Measurements from ENCODE around the gene GNAO1.

GNAO1 gene

GRCh38 chr16:56241596-56241995, 50.3 kb downstream of the GNAO1 start:
- DNase-seq (ENCODE audit: low read depth): no peak

GRCh38 chr16:56242740-56243139, 51.5 kb downstream of the GNAO1 start:
- no peak for DNase-seq (ENCODE audit: low read depth)

DNA sequence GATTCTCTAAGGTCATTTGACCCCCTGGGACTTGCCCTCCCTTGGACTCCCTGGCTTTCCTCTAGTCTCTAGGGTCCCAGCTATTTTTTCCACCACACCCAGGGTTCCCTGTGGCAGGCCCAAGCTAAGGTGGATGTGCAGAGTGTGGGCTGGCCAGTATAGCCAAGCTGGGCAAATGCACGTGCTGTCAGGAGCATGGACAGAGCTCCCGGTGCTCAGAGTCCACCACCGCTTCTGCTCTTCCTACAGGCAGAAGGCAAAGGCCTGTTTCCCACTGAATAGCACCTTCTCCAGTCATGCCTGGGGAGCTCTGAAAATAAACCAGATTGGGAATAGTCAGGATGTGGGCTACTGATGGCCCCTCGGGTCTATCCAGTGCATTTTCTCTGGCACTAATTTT, 53.3 kb downstream of the GNAO1 start:
- DNase-seq (ENCODE audit: low read depth): no peak

GRCh38 chr16:56245197-56245596, 53.9 kb downstream of the GNAO1 start:
- no peak for DNase-seq (ENCODE audit: low read depth)

DNA sequence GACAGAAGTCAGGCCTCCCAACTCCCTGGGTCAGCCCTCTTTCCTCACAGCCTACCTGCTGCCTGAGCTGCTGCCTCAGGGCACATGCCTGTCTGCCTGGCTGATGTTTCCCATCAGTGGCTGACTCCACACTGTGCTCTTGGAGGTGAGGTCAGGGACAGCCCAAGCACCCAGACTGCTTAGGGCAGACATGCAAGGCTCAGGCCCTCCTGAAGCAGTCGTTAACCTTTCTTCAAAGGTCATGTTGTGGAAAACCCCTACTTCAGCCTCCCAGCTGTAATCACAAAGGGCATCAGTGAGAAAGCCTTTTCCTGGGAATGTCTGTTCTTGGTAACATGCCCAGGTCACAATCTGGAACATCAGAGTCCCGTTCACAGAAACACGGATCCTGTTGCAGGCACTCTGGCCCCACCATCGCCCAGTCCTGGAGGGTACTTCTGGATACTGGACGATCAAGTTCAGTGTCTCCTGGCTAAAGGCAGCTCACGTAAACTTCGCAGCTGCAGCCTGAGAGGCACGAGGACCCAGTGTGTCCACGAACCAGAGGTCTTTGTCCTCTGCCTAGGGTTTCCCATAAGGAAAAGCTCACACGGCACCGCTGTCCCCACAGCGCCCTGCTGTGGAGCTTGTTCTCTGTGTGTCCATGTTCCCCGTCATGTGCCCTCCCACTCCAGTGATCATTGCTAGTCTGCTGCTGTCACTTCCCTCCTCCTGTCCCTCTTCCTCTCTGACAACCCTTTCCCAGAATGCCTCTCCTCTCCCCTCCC, 54.9 kb downstream of the GNAO1 start:
- no peak for DNase-seq (ENCODE audit: low read depth)

- no peak for DNase-seq (ENCODE audit: low read depth)
Observed at GRCh38 chr16:56247018-56247417, 55.7 kb downstream of the GNAO1 start.

GRCh38 chr16:56247808-56248207, 56.5 kb downstream of the GNAO1 start:
- DNase-seq (ENCODE audit: low read depth): no peak

- no peak for DNase-seq (ENCODE audit: low read depth)
Observed at GRCh38 chr16:56252835-56253234, 61.5 kb downstream of the GNAO1 start.

- no peak for DNase-seq (ENCODE audit: low read depth)
Observed at GRCh38 chr16:56255904-56256303, 64.6 kb downstream of the GNAO1 start.

- no peak for DNase-seq (ENCODE audit: low read depth)
Observed at GRCh38 chr16:56257239-56257638, 66.0 kb downstream of the GNAO1 start.

DNA sequence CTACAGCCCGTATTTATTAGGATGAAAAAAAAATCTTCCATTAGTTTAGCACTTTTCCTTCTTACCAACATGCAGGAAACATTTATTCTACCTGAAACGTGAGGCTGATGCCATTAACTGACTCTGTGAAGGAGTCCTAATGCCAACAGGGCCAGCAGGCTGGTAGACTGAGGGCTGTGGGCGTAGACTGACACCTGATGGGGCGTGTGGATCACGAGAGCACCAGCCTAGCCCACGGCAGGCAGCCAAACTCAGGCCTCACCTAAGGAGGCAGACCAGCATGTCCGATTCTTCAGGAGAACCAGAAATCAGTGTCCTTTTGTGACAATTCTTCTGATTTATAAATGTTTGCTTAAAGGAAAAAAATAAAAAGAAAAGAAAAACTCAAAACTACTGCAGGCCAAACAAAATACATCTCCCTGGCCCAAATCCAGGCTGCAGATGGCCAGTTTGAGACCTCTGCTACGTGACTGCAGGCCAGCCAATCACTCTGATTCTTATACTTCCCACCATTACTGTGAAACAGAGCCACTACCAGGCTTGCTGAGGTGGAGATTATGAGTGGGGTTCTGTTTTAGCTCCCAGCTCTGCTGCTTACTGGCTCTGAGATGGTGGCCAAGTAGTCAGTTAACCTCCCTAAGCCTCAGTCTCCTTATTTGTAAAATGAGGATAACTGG, 66.5 kb downstream of the GNAO1 start:
- DNase-seq (ENCODE audit: low read depth): no peak

DNA sequence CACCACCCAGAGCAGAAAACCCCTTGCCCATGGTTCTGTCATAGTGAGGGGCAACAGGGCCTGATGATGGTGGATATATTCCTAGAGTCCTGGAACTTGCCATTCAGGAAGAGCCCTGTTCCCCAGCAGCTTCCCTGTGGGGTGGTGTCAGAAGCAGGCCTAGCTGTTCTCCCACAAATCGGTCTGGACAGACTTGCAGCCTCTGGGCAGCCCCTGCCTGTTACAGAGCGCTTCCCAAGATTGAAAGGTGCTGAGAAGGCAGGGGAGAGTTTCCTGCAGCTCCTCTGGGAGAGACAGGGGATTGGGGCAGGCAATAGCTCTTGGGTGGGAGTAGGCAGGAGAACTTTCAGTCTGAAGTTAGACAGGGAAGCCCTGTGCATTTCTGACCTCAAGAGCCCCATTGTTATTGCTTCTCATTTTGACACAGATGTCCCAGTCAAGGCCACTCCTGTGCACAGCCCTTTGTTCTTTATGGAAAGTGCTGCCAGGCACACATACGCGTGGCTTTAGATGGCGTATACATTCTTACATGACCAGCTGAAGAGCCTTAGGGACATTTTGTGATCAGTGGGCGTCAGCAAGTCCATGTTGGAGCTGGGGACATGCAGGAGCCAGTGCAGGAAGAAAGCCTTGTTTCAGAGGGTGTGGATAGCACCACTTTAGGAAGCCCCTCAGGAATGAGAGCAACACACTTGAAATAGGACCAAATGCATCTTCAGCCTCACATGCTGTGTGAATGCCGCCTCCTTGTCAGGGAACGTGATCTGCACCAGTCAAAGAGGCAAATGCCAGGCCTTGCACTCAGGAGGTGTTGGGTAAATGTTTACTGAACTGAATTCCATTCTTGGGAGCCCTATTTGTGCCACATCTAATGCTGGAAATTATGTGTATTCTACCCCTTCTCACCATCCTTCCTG, 67.5 kb downstream of the GNAO1 start:
- no peak for DNase-seq (ENCODE audit: low read depth)

DNA sequence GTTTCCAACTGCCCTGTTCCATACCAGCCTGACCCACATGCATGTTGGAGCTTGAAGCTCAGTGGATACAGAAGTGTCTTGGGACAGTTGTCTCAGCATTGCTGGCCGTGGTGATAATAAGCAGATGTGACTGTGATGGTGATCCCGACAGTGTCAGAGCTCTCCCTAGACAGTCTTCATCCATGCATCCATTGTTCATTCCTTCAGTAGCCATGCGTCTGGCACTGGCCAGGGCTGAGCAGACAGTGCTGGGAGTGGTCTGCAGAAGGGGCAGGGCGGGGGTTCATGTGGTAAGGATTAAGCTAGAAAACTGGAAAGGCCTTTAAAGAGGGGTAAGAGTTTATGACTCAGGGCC, 68.1 kb downstream of the GNAO1 start:
- no peak for DNase-seq (ENCODE audit: low read depth)

DNA sequence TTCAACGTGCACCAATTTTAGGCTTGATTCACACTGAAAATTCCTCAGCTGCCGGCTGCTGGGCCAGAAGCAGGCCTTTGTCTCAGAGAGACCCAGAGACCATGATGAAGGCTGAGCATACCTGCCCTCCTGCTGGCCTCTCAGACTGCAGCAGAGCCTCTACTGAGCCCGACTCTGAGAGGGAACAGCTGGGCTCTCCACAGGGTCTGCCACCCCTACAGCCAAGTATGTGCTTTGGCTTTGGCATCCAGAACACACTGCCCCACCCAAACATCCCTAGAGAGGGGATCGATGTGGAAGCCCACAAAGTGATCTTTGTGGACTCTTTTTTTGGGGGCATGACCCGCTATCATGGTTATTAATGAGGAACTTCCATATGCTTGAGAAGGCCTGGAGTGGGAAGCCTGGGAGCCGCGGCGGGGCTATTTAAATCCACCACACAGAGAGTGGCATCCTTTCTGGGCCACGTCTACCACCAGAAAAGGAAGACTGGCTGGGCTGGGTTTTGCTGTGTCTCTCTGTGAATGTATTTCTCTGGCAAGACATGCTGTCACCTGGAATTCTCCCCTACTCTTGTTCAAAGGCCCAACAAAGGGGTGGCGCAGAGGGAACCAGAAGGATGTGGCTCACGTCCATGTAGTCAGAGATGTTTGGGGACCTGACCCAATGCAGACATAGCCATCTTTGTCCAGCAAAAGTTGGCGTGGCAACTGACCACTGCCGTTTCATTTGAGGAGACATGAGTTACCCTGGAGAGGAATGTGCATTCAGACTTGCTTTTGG, 69.3 kb downstream of the GNAO1 start:
- no peak for DNase-seq (ENCODE audit: low read depth)

- DNase-seq (ENCODE audit: low read depth): no peak
Observed at GRCh38 chr16:56261656-56262055, 70.4 kb downstream of the GNAO1 start.

- DNase-seq (ENCODE audit: low read depth): no peak
Observed at GRCh38 chr16:56262148-56262547, 70.9 kb downstream of the GNAO1 start.

- DNase-seq (ENCODE audit: low read depth): no peak
Observed at GRCh38 chr16:56262551-56263245, 71.4 kb downstream of the GNAO1 start.

DNA sequence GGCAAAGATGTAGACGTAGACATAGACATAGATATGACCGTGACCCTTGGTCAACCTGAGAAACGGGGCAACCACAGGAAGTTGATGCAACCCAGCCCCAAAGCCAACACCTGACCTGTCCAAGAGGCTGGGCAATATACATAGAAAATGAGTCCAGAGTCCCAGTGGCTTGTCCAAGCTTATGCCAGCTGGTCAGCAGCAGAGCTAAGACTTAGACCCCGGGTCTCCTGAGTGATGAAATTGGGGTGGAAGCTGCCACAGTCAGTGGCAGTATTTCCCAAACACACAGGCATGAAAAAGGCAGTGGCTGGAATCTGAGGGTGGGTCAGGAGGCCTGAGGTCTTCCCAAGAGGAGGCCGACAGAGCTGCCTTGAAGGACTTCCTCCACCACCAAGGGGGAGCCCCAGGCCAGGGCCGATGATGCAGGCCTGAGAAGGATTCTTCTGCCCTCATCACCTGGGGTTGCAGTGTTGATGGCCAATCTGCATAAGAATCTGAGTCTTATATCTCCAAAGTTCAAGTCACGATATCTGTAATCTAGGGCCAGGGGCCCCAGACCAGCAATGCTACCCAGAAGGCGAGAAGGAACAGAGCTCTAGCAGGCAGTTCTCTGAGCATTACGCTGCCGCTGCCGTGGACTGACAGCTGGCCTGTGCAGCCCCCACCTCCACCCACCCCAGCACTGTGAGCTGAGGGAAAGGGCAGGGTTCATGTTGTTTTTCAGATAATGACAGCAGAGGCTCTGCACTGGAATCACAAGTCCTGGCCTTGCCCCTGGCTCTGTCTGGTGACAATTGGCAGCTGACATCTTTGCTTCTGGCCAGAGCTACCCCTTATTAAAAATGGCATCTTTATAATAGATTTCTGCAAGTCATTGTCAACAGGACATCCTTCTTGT, 72.7 kb downstream of the GNAO1 start:
- DNase-seq (ENCODE audit: low read depth): no peak

DNA sequence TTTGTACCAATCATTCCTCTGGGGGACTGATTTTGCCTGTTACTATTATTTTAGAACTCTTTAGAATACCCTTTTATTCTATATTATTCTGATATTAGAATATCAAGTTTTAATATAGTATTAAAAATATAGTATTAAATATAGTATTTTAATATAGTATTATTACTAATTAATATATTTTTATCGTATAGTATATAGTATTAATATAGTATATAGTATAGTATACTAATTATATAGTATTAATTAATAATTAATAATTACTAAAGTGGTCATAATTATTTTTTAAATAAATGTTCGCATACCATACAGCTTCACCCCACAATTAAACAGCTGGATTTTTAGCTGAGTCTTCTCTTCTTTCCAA, 73.3 kb downstream of the GNAO1 start:
- no peak for DNase-seq (ENCODE audit: low read depth)

- no peak for DNase-seq (ENCODE audit: low read depth)
Observed at GRCh38 chr16:56265184-56265583, 73.9 kb downstream of the GNAO1 start.

Data from non-pigmented ciliary epithelial cell (primary cell).